Panc1 (cell line): ENCODE data around the gene STX18. TPM values are rescaled to one million over a fixed set of nuclear protein-coding genes. Genes with fewer than 3 reads are reported as not detected.

Experiments
- ATAC-seq: fragments of 200-7000 bp; cut with Tn5 transposase; 2 replicates; pipeline ENCODE4 v1.9.1; 2020; ENCODE audit warnings: mild to moderate bottlenecking, moderate library complexity
- BruUV-seq: library from RNA; stranded (reverse); fragments of 400-500 nt; replicated peaks from 2 replicates; lab custom pipeline; 2021; lab: Mats Ljungman, UMichigan
- CTCF ChIA-PET: fragments of 300-600 bp; sonication (Branson Sonifier 250); formaldehyde crosslinking; loops from one replicate; lab custom pipeline; 2022; ENCODE audit warnings: antibody characterized with exemption; lab: Charles Lee
- POLR2A ChIA-PET: fragments of 300-600 bp; sonication (Branson Sonifier 250); formaldehyde crosslinking; loops from one replicate; lab custom pipeline; 2022; ENCODE audit warnings: antibody characterized with exemption; lab: Charles Lee
- DNase-seq: peaks from one replicate; pipeline ENCODE4 v3.0.0-alpha.2; 2010; ENCODE audit warnings: low read depth, low spot score
- H3K27ac ChIP-seq: 2 replicates; pipeline ENCODE4 v1.5.1; 2011; ENCODE audit warnings: mild to moderate bottlenecking, low read length, inconsistent platforms
- H3K27me3 ChIP-seq: fragments of 200-500 bp; sonication (Bioruptor generic); 2 replicates; pipeline ENCODE4 v1.6.0; 2014; ENCODE audit warnings: low read length, inconsistent platforms; ENCODE audit not compliant: control insufficient read depth, insufficient read depth
- H3K36me3 ChIP-seq: fragments of 200-500 bp; sonication (Bioruptor generic); 2 replicates; pipeline ENCODE4 v1.5.1; 2014; ENCODE audit warnings: inconsistent platforms, mild to moderate bottlenecking, low read length, moderate library complexity; ENCODE audit not compliant: control insufficient read depth, insufficient read depth
- H3K4me1 ChIP-seq: 2 replicates; pipeline ENCODE4 v1.5.1; 2011; ENCODE audit warnings: inconsistent platforms, mild to moderate bottlenecking, low read length, moderate library complexity; ENCODE audit not compliant: control insufficient read depth, insufficient read depth
- H3K4me3 ChIP-seq, 2 experiments: 2 replicates each; pipeline ENCODE4 v1.5.1; 2011 to 2012; ENCODE audit warnings: low read depth in 2 of 2, low read length in 2 of 2, mild to moderate bottlenecking in 2 of 2, inconsistent platforms in 1 of 2, moderate library complexity in 1 of 2
- H3K9me3 ChIP-seq: fragments of 200-500 bp; sonication (Bioruptor generic); 2 replicates; pipeline ENCODE4 v1.5.1; 2014; ENCODE audit warnings: low read depth, mild to moderate bottlenecking, inconsistent platforms, low read length, moderate library complexity; ENCODE audit not compliant: control insufficient read depth, insufficient read depth
- POLR2AphosphoS5 ChIP-seq: IDR thresholded peaks from 2 replicates; pipeline ENCODE4 v1.6.1; 2012; ENCODE audit warnings: mild to moderate bottlenecking, low read depth, low read length, moderate library complexity
- SIN3A ChIP-seq: IDR thresholded peaks from 2 replicates; pipeline ENCODE4 v1.6.1; 2012; ENCODE audit warnings: low read depth, mild to moderate bottlenecking, low read length, moderate library complexity, borderline replicate concordance; ENCODE audit not compliant: insufficient read depth
- TCF7L2 ChIP-seq: IDR thresholded peaks from 2 replicates; pipeline ENCODE4 v1.6.1; 2011; ENCODE audit warnings: mild to moderate bottlenecking, low read depth, low read length, inconsistent platforms
- in situ Hi-C: cut with HindIII; loops from 2 replicates; pipeline ENCODE4 v1.10.0; 2016; ENCODE audit warnings: low sequenced_read_pairs, low pct_unique_long_range_greater_than_20kb
- intact Hi-C: fragments of 100-400 bp; cut with micrococcal nuclease; formaldehyde crosslinking; loops from one replicate; pipeline ENCODE4 v1.10.0; 2022; ENCODE audit not compliant: unreplicated experiment
- total RNA-seq: library from RNA; stranded (reverse); gene quantifications from one replicate; pipeline ENCODE4 v1.2.1, GENCODE V29; 2021; ENCODE audit not compliant: unreplicated experiment
- TF ChIP-seq, protein P1 (sequence below): fragments of 450-650 bp; IDR thresholded peaks from 2 replicates; pipeline ENCODE4 v1.5.1; 2017; ENCODE audit warnings: mild to moderate bottlenecking
- TF ChIP-seq, protein P2 (sequence below), 2 experiments: IDR thresholded peaks; 2 replicates each; pipeline ENCODE4 v1.6.1; 2011 to 2012; ENCODE audit warnings: low read depth in 2 of 2, control low read depth in 1 of 2, low read length in 1 of 2, mild to moderate bottlenecking in 1 of 2, moderate library complexity in 1 of 2; ENCODE audit not compliant: insufficient read depth in 1 of 2

STX18 gene
- total RNA-seq, 1 experiment from 2014 or later, result 15.0 TPM

DNA sequence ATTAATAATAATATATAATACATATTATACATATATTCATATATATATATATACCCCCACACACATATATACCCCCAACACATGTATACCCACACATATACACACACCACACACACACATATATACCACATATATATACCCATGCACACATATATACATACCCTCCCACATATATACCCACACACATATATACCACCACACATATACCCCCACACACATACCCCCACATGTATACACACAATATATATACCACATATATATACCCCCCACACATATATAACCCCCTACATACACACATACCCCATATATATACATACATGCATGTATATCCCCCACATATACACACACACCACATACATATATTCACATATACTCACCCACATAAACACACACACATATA, 103.0 kb downstream of the STX18 start:
- no peaks in the 10 kb centered on the region for H3K9me3 ChIP-seq
- ATAC-seq (no peak), DNase-seq (no peak)
- intact Hi-C loops (no loop called here), in situ Hi-C loops (no loop called here)
- H3K4me3 ChIP-seq, result no peak overlapping the region
- CTCF ChIA-PET, result no interaction called here
- H3K27ac ChIP-seq, result no peak overlapping the region
- no peaks in the 10 kb centered on the region for H3K27me3 ChIP-seq
- no peak for TF ChIP-seq TCF7L2
- no peak for TF ChIP-seq SIN3A
- TF ChIP-seq, protein P1, sequence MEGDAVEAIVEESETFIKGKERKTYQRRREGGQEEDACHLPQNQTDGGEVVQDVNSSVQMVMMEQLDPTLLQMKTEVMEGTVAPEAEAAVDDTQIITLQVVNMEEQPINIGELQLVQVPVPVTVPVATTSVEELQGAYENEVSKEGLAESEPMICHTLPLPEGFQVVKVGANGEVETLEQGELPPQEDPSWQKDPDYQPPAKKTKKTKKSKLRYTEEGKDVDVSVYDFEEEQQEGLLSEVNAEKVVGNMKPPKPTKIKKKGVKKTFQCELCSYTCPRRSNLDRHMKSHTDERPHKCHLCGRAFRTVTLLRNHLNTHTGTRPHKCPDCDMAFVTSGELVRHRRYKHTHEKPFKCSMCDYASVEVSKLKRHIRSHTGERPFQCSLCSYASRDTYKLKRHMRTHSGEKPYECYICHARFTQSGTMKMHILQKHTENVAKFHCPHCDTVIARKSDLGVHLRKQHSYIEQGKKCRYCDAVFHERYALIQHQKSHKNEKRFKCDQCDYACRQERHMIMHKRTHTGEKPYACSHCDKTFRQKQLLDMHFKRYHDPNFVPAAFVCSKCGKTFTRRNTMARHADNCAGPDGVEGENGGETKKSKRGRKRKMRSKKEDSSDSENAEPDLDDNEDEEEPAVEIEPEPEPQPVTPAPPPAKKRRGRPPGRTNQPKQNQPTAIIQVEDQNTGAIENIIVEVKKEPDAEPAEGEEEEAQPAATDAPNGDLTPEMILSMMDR, result no peak
- TF ChIP-seq, protein P2, sequence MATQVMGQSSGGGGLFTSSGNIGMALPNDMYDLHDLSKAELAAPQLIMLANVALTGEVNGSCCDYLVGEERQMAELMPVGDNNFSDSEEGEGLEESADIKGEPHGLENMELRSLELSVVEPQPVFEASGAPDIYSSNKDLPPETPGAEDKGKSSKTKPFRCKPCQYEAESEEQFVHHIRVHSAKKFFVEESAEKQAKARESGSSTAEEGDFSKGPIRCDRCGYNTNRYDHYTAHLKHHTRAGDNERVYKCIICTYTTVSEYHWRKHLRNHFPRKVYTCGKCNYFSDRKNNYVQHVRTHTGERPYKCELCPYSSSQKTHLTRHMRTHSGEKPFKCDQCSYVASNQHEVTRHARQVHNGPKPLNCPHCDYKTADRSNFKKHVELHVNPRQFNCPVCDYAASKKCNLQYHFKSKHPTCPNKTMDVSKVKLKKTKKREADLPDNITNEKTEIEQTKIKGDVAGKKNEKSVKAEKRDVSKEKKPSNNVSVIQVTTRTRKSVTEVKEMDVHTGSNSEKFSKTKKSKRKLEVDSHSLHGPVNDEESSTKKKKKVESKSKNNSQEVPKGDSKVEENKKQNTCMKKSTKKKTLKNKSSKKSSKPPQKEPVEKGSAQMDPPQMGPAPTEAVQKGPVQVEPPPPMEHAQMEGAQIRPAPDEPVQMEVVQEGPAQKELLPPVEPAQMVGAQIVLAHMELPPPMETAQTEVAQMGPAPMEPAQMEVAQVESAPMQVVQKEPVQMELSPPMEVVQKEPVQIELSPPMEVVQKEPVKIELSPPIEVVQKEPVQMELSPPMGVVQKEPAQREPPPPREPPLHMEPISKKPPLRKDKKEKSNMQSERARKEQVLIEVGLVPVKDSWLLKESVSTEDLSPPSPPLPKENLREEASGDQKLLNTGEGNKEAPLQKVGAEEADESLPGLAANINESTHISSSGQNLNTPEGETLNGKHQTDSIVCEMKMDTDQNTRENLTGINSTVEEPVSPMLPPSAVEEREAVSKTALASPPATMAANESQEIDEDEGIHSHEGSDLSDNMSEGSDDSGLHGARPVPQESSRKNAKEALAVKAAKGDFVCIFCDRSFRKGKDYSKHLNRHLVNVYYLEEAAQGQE (IDR thresholded peaks at IDR 0.05; ENCODE audit: insufficient read depth in 1 of 2, low read depth in 2 of 2, low read length in 1 of 2), result no peak
- TF ChIP-seq POLR2AphosphoS5, result no peak
- no peaks in the 10 kb centered on the region for H3K4me1 ChIP-seq
- no peaks in the 10 kb centered on the region for H3K36me3 ChIP-seq
- POLR2A ChIA-PET, result no interaction called here
- no TSS peak for BruUV-seq

DNA sequence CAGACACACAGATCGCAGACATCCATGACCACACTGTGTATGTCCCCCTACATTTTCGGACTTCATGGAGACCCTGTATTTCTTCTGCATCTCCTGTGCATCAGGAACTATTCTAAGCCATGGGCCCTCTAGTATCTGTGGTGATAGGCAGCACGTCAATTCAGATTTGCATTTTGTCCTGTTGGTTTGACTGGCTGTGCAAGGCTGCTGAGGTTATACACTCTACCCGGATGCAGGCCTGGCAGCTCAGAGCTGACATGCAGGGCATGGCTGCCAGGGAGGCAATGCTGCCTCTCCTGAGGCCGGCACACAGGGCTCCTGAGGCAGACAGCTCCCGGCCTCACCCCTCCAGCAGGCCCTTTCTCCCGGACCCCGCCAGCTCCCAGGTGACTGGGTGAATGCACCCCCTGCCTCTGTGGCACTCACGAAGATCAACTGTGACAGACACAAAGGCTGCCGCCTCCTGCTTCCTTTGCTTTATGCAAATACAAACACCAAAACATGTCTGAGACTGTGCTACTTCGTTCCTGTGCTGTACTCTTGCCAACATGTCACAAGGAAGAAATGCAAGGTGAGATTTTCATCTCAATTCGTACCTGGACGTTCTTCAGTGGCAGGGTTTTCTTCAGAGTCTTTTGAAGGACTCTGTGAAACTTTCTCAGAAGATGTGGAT, 103.9 kb downstream of the STX18 start:
- in situ Hi-C loops (no loop called here), intact Hi-C loops (no loop called here)
- no TSS peak for BruUV-seq
- H3K27ac ChIP-seq, result no peak overlapping the region
- ChIA-PET POLR2A (no interaction called here), CTCF (no interaction called here)
- DNase-seq (no peak), ATAC-seq (no peak)
- H3K9me3 ChIP-seq, result no peaks in the 10 kb centered on the region
- no peaks in the 10 kb centered on the region for H3K27me3 ChIP-seq
- TF ChIP-seq POLR2AphosphoS5 (no peak), SIN3A (no peak), TCF7L2 (no peak)
- TF ChIP-seq, protein P2 (IDR thresholded peaks at IDR 0.05; ENCODE audit: insufficient read depth in 1 of 2, low read depth in 2 of 2, low read length in 1 of 2), result no peak
- TF ChIP-seq, protein P1, result no peak
- no peak overlapping the region for H3K4me3 ChIP-seq
- H3K36me3 ChIP-seq, result no peaks in the 10 kb centered on the region
- H3K4me1 ChIP-seq, result no peaks in the 10 kb centered on the region
